ENCODE measurements around the gene PLXNA4.
A peak's percentile ranks its signal among the peaks of the same experiment; 100 is the strongest.

Gene PLXNA4

GRCh38 chr7:132250480-132251326 is 325.6 kb downstream of the PLXNA4 start:
- no peak for DNase-seq (ENCODE audit: low read depth)
- no peak overlapping the region for H3K4me3 ChIP-seq (ENCODE audit: low read depth, low read length)
- TF ChIP-seq CTCF (conservative IDR thresholded peaks at IDR 0.05; ENCODE audit: low read depth, low read length), result no peak

DNA sequence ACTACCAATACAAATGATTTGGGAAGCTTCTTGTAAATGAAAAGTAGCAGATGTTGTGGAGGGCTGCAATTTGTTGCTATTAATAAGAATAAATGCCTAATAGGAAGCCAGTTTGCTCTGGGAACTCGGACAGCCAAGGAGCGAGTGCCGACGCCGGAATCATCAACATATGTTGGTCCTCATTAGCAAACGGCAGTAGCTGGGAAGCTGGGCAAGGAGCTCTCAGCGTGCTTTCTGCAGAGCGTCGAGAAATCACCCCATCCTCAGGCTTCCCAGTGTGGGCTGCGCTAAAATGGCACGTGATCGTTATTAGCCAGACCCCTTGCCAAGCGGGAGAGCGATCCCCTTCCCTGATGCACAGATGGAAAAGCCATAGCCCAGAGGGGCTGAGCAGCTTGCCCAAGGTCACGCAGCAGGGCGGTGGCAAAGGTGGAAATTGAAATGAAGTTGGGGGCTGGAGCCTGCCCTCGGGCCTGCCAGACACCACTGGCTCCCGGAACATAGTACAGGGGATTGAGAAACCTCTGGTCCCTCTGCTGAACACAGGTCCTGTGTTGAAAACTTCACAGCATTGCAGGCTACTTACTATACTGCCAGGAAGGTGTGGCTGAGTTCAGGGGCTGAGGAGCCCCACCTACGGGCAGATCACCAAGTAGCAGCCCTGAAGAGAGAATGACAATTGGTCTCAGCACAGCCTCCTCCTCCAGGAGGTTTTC is 326.9 kb downstream of the PLXNA4 start:
- DNase-seq (ENCODE audit: low read depth), result peak; percentile 18
- H3K4me3 ChIP-seq (ENCODE audit: low read depth, low read length), result no peak overlapping the region
- TF ChIP-seq CTCF (conservative IDR thresholded peaks at IDR 0.05; ENCODE audit: low read depth, low read length), result peak; percentile 38

GRCh38 chr7:132248841-132249240 is 327.4 kb downstream of the PLXNA4 start:
- TF ChIP-seq CTCF (conservative IDR thresholded peaks at IDR 0.05; ENCODE audit: low read depth, low read length), result no peak
- no peak for DNase-seq (ENCODE audit: low read depth)
- H3K4me3 ChIP-seq (ENCODE audit: low read depth, low read length), result no peak overlapping the region

GRCh38 chr7:132247995-132248618 is 328.2 kb downstream of the PLXNA4 start:
- no peak for TF ChIP-seq CTCF (conservative IDR thresholded peaks at IDR 0.05; ENCODE audit: low read depth, low read length)
- DNase-seq (ENCODE audit: low read depth), result no peak
- H3K4me3 ChIP-seq (ENCODE audit: low read depth, low read length), result no peak overlapping the region

GRCh38 chr7:132246591-132246990 is 329.7 kb downstream of the PLXNA4 start:
- no peak for DNase-seq (ENCODE audit: low read depth)
- H3K4me3 ChIP-seq (ENCODE audit: low read depth, low read length), result no peak overlapping the region
- no peak for TF ChIP-seq CTCF (conservative IDR thresholded peaks at IDR 0.05; ENCODE audit: low read depth, low read length)

- no peak overlapping the region for H3K4me3 ChIP-seq (ENCODE audit: low read depth, low read length)
- DNase-seq (ENCODE audit: low read depth), result no peak
- TF ChIP-seq CTCF (conservative IDR thresholded peaks at IDR 0.05; ENCODE audit: low read depth, low read length), result no peak
Measured at GRCh38 chr7:132245539-132245938, 330.7 kb downstream of the PLXNA4 start.

Data from choroid plexus epithelial cell (primary cell).